Hepatocyte (in vitro differentiated cells): Measurements from ENCODE around the gene TMEM209. TPM values are rescaled to one million over a fixed set of nuclear protein-coding genes. Genes with fewer than 3 reads are reported as not detected.
"Not testable (repeated sequence)": the region's sequence is repeated elsewhere in the genome, so short reads cannot be mapped to it uniquely, and the experiment has no call there.

Experiments used
- DNase-seq: peaks from one replicate; pipeline ENCODE4 v3.0.0-alpha.2; 2016; ENCODE audit warnings: low spot score
- H2AFZ ChIP-seq: fragments of 200-600 bp; sonication (generic); 2 replicates; pipeline ENCODE4 v1.6.0; 2016; ENCODE audit warnings: antibody characterized with exemption, mild to moderate bottlenecking
- H3K27ac ChIP-seq: fragments of 200-600 bp; sonication (generic); 2 replicates; pipeline ENCODE4 v1.5.1; 2016; ENCODE audit warnings: mild to moderate bottlenecking
- H3K27me3 ChIP-seq: fragments of 200-600 bp; sonication (generic); 2 replicates; pipeline ENCODE4 v1.6.1; 2016
- H3K36me3 ChIP-seq: fragments of 200-600 bp; sonication (generic); replicated peaks from 2 replicates; pipeline ENCODE4 v1.5.1; 2016; ENCODE audit warnings: low read depth; ENCODE audit not compliant: insufficient read depth
- H3K4me1 ChIP-seq: fragments of 200-600 bp; sonication (generic); 2 replicates; pipeline ENCODE4 v1.5.1; 2016; ENCODE audit warnings: mild to moderate bottlenecking, moderate library complexity; ENCODE audit not compliant: insufficient read depth
- H3K4me2 ChIP-seq: fragments of 200-600 bp; sonication (generic); 2 replicates; pipeline ENCODE4 v1.6.0; 2016
- H3K4me3 ChIP-seq: fragments of 200-600 bp; sonication (generic); 2 replicates; pipeline ENCODE4 v1.5.1; 2016; ENCODE audit warnings: mild to moderate bottlenecking
- H3K79me2 ChIP-seq: fragments of 200-600 bp; sonication (generic); 2 replicates; pipeline ENCODE4 v1.6.0; 2017; ENCODE audit warnings: mild to moderate bottlenecking
- H3K9me2 ChIP-seq: fragments of 200-600 bp; sonication (generic); replicated peaks from 2 replicates; pipeline ENCODE4 v1.6.0; 2017; ENCODE audit warnings: mild to moderate bottlenecking; ENCODE audit not compliant: insufficient read depth
- H3K9me3 ChIP-seq: fragments of 200-600 bp; sonication (generic); 2 replicates; pipeline ENCODE4 v1.5.1; 2016; ENCODE audit warnings: low read depth, mild to moderate bottlenecking
- H4K20me1 ChIP-seq: fragments of 200-600 bp; sonication (generic); 2 replicates; pipeline ENCODE4 v1.6.0; 2016; ENCODE audit warnings: mild to moderate bottlenecking; ENCODE audit not compliant: insufficient read depth, poor library complexity, severe bottlenecking
- CTCF ChIP-seq: fragments of 200-600 bp; sonication (generic); IDR thresholded peaks from 2 replicates; pipeline ENCODE4 v1.5.1; 2016; ENCODE audit warnings: antibody characterized with exemption, mild to moderate bottlenecking; ENCODE audit not compliant: poor library complexity
- EZH2 ChIP-seq: fragments of 200-600 bp; sonication (generic); IDR thresholded peaks from 2 replicates; pipeline ENCODE4 v1.6.1; 2016; ENCODE audit warnings: antibody characterized with exemption, mild to moderate bottlenecking, borderline replicate concordance
- EZH2phosphoT487 ChIP-seq: fragments of 200-600 bp; sonication (generic); IDR thresholded peaks from one replicate; pipeline ENCODE4 v1.6.1; 2018; ENCODE audit warnings: antibody characterized with exemption, mild to moderate bottlenecking, low read depth, moderate library complexity; ENCODE audit not compliant: unreplicated experiment, severe bottlenecking
- WGBS: methylation state at CpG from one replicate; pipeline ENCODE4 v1.1.6; 2016; ENCODE audit warnings: low lambda C conversion rate; ENCODE audit errors: missing lambda C conversion rate; 5-methylcytosine and 5-hydroxymethylcytosine counted together
- polyA plus RNA-seq: library from polyadenylated mRNA; unstranded; fragments of >200 nt; fragmentation: Nextera tagmentation; extraction: Ambion mirVana; gene quantifications from 2 replicates; pipeline ENCODE4 v1.2.1, GENCODE V29; 2016
- total RNA-seq: library from RNA; depleted of rRNA; stranded (reverse); fragments of >200 nt; gene quantifications from 2 replicates; pipeline ENCODE4 v1.2.3, GENCODE V29; 2014

The TMEM209 gene
- total and polyA plus RNA-seq, 2 experiments from 2014 or later, result 14.2 to 16.1 TPM

DNA sequence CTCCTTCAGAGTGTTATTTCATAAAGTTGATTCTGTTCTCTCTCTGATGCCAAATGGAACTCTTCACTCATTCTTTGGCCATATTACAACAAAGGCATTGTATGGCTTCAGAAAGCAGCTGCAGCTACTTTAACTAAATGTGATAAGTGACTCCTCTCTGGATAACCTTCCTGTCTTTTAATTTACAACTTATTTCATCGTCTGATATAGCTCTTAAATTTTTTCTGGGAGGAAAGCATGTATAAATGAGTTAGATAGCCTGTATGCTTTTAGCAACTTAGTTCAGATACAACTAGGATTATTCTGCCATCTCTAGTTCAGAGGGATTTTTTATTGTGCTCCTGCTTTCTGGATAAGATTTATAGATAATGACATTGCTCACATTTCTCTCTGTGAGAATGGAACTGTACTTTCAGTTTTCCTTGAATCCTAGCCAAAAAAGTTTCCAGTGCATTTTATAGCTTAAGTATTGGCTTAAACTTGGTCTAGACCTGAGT is 77.3 kb downstream of the TMEM209 start:
- Histone ChIP-seq H4K20me1 (no peaks in the 10 kb centered on the region), H3K9me2 (no peaks in the 10 kb centered on the region), H3K9me3 (no peaks in the 10 kb centered on the region), H3K36me3 (no peaks in the 10 kb centered on the region), H3K79me2 (no peaks in the 10 kb centered on the region), H2AFZ (no peak overlapping the region), H3K27me3 (no peaks in the 10 kb centered on the region), H3K27ac (peak overlapping the region; percentile 12), H3K4me2 (no peak overlapping the region), H3K4me1 (no peaks in the 10 kb centered on the region), H3K4me3 (no peak overlapping the region)
- TF ChIP-seq CTCF, result no peak
- TF ChIP-seq EZH2phosphoT487, result no peak
- no peak for TF ChIP-seq EZH2
- 56% methylated on average over 1 of the region's 1 CpG for WGBS
- DNase-seq, result no peak

- Histone ChIP-seq H2AFZ (no peak overlapping the region), H4K20me1 (no peaks in the 10 kb centered on the region), H3K27ac (peak overlapping the region; percentile 12), H3K9me3 (no peaks in the 10 kb centered on the region), H3K27me3 (no peaks in the 10 kb centered on the region), H3K9me2 (no peaks in the 10 kb centered on the region), H3K4me2 (no peak overlapping the region), H3K79me2 (no peaks in the 10 kb centered on the region), H3K36me3 (no peaks in the 10 kb centered on the region), H3K4me3 (no peak overlapping the region), H3K4me1 (no peaks in the 10 kb centered on the region)
- WGBS, result 49% methylated on average over 2 of the region's 2 CpGs
- TF ChIP-seq EZH2 (no peak), CTCF (no peak)
- no peak for DNase-seq
Observed at GRCh38 chr7:130127404-130127803, 77.8 kb downstream of the TMEM209 start.

DNA sequence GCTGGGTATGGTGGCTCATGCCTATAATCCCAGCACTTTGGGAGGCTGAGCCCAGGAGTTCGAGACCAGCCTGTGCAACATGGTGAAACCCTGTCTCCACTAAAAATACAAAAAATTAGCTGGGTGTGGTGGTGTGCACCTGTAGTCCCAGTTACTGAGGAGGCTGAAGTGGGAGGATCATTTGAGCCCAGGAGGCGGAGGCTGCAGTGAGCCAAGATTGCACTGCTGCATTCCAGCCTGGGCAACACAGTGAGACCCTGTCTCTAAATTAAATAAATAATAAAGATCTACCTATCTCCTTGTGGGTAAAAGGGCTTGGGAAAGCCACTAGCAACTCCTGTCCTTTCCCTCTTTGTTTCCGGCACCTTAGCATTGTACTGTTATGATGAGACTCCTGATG is 78.4 kb downstream of the TMEM209 start:
- H3K36me3 ChIP-seq, H3K4me1 ChIP-seq, H3K4me3 ChIP-seq, DNase-seq, H4K20me1 ChIP-seq, H3K27me3 ChIP-seq, H3K9me2 ChIP-seq, H2AFZ ChIP-seq, H3K79me2 ChIP-seq, H3K9me3 ChIP-seq, H3K4me2 ChIP-seq: not testable (repeated sequence)
- 96% methylated on average over 3 of the region's 3 CpGs for WGBS
- H3K27ac ChIP-seq, result peak overlapping the region; percentile 12

DNA sequence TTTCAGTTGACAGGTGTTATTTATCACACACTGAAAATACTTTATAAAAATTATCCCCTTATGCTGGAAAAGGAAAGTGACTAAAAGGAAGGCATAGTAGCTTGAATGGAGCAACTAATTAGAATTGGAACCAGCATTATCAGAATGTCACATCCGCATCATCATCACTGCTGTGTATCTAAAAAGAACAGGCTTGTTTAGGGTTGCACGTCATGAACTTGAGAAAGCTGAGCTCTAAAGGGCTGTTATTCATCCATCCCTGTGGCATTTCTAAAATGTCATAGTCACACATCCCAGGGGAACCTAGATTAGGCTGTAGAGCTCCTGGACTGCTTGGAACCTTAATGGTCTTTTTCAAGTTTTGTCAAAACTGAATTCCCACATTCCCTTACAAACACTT is 80.5 kb downstream of the TMEM209 start:
- DNase-seq, result no peak
- 97% methylated on average over 2 of the region's 2 CpGs for WGBS

More for the DNA sequence above, 80.5 kb downstream of the TMEM209 start:
- H4K20me1 ChIP-seq, result no peaks in the 10 kb centered on the region
- no peak for TF ChIP-seq EZH2
- TF ChIP-seq EZH2phosphoT487, result no peak
- no peak for TF ChIP-seq CTCF
- H3K4me3 ChIP-seq, result no peak overlapping the region
- H3K27ac ChIP-seq, result no peak overlapping the region
- H3K27me3 ChIP-seq, result no peaks in the 10 kb centered on the region
- H3K4me1 ChIP-seq, result no peaks in the 10 kb centered on the region
- no peak overlapping the region for H3K4me2 ChIP-seq
- no peaks in the 10 kb centered on the region for H3K9me2 ChIP-seq
- H2AFZ ChIP-seq, result no peak overlapping the region
- no peaks in the 10 kb centered on the region for H3K36me3 ChIP-seq
- no peaks in the 10 kb centered on the region for H3K79me2 ChIP-seq
- no peaks in the 10 kb centered on the region for H3K9me3 ChIP-seq
